HUDEP-2 (cell line): ENCODE results near the gene CCDC33.

Experiments used
- DNase-seq, 76 experiments: peaks; one replicate each; lab custom pipeline; 2025; ENCODE audit not compliant: unreplicated experiment in 76 of 76; lab: John Stamatoyannopoulos, UW

The CCDC33 gene

DNA sequence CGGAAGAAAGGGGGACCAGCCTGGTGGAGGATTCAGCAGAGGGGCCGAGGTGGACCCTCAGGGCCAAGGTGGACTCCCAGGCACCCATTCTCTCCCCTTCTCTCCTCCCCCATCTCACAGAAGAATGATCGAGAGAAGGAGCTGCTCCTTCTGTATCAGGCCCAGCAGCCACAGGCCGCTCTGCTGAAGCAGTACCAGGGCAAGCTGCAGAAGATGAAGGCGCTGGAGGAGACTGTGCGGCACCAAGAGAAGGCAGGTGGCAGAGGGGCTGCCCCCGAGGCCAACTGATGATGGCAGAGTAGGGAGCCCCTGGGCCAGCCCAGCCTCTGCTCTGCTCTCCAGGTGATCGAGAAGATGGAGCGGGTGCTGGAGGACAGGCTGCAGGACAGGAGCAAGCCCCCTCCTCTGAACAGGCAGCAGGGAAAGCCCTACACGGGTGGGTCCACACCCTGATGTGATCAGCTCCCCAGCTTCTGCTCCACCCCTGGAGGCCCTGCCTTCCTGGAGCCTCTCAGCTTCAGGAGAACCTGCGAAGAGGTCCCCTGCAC, 94.8 kb downstream of the CCDC33 start:
- no peak for DNase-seq

DNA sequence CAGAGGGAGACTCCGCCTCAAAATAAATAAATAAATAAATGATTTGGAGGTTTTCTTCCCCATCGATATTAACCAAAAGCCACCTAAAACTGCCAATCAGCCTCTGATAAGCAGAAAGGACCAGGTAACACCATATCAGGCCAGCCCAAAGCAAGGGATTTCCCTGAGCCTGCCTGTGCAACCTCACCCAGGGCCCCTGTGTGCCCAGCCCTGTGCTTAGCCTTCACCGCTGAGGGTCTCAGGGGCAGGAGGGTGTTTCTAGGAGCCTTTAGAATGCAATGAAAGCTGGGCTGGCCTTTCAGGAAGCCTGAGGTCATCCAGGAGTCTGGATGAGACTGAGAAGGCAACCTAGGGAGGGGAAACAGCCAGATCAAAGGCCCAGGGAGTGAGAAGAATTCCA, 95.9 kb downstream of the CCDC33 start:
- no peak for DNase-seq

DNA sequence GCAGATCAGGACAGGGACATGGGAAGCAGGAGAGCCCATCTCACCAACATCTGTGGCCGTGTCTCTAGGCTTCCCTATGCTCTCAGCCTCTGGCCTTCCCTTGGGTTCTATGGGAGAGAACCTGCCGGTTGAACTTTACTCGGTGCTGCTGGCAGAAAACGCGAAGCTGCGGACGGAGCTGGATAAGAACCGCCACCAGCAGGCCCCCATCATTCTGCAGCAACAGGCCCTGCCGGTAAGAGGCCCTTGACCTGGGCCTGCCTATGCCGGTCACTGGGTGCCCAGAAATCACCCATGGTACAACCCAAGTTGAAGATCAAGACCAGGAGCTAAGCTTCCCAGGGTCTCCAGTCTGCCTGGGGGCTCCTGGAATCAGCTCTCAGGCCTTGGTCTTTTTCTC, 96.5 kb downstream of the CCDC33 start:
- DNase-seq = no peak

DNA sequence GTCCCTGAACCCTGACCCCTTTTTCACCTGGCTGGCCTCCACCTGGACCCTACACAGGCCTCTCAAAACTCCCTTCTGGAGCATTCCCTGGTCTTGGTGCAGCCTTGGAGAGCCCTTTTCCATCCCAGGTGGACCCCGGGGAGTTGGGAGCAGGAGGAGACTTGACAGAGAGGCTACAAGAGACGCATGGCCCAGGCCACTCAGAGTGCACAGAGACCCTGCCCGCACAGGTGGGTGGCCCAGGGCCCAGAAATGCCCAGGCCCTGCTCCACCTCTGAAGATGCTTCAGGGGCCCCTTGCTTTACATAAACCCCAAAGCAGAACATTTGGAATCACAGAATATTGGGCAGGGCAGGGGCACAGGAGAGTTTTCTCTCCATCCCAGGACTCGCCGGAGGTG, 97.0 kb downstream of the CCDC33 start:
- DNase-seq = no peak

DNA sequence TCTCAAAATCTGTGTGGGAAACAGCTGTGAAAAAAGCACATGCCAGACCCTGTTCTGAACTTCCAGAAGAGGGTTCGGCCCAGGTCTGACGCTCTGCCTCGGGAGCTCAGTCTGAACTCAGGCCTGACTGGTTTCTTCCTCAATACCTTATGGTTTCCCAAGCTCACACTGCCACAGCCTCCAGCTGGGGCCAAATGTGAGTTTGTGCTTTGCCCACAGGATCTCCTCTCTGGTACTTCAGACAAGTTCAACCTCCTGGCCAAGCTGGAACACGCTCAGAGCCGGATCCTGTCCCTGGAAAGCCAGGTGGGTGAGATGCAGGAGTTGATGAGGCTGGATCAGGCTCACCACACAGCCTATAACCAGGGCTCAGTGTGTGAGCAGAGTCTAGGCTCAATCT, 97.5 kb downstream of the CCDC33 start:
- no peak for DNase-seq

DNA sequence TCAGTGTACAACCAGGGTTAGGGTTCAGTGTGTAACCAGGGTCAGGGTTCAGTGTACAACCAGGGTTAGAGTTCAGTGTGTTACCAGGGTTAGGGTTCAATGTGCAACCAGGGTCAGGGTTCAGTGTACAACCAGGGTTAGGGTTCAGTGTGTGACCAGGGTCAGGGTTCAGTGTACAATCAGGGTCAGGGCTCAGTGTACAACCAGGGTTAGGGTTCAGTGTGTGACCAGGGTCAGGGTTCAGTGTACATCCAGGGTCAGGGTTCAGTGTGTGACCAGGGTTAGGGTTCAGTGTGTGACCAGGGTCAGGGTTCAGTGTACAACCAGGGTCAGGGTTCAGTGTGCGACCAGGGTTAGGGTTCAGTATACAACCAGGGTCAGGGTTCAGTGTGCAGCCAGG, 98.0 kb downstream of the CCDC33 start:
- DNase-seq = no peak

GRCh38 chr15:74335396-74335795, 99.3 kb downstream of the CCDC33 start:
- DNase-seq = no peak

GRCh38 chr15:74336061-74337005, 100.2 kb downstream of the CCDC33 start:
- DNase-seq = no peak

GRCh38 chr15:74337146-74337545, 101.0 kb downstream of the CCDC33 start:
- DNase-seq = no peak

DNA sequence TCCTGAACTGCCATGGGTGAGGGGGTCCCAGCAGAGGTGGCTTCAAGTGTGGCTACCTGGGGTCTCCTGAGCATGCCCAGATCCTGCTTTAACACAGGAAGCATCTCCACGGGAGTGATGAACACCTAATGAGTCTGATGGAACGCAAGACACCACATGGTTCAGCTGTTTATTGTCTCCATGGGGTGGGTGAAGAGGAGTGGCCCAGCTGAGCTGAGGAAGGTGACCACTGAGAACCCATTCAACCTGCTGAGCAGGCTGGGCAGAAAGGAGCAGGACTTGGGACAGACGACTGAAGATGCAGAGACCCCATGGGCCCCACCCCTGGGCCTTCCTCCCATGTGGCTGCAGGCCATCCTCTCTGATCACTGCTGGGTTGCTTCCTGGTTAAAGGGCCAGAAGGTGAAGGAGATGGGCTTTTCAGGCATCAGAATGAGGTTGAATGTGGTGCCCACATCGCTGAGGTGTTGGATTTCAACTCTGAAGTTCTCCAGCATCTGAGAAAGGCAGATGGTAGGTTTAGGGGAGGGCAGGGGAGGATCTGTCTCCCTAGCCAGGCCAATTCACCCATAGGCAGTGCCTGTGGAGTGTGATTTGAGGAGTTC, 101.6 kb downstream of the CCDC33 start:
- DNase-seq = no peak

DNA sequence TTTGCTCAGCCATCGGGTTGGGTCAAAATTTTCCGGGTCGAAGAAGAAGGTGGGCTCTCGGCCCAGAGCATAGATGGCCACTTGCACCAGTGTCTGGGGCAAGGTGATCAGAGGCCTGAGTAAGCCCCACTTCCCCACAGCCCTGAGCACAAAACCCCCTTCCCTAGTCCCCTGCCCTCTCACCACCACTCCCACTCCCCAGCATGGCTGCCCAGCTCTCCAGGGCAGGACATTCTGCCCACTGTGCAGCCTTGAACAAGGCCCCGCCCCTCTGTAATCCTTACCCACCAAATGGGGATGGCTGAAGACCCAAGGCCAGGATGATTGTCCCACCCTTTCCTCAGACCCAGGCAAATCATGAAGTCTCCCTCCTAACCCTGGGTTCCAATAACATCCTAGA, 102.5 kb downstream of the CCDC33 start:
- DNase-seq = no peak

GRCh38 chr15:74339371-74339770, 103.2 kb downstream of the CCDC33 start:
- DNase-seq = no peak

- DNase-seq = no peak
Observed at GRCh38 chr15:74340150-74340549, 104.0 kb downstream of the CCDC33 start.

DNA sequence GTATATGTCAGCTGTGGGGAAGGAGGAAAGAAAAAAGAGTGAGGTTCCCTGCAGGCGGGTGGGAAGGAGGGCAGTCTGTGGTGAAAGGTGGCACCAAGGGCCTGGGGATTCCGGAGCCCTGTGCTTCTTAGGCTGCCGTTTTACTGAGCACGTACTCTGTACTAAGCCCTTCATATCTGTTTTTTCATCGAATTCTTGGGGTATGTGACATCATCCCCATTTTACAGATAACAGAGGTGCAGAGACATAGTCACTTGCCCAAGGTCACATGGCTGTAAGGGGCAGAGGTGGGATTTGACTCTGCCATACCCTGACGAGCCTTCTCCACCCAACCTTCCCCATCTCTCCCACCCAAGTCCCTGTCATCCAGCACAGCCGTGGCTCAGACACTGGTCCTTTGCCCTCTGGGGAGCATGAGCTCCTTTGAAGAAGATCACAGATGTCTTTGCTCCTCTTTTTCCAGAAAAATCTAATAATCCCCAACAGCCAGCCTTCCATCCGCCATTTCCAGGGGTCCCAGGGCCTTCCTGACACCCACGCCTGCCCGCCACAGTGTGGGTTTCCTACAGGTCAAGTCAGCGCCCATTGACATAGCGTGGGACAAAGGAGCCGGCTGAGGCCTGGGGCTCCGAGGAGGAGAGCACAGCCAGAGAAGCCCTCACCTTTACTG, 107.1 kb downstream of the CCDC33 start:
- no peak for DNase-seq

GRCh38 chr15:74343797-74344127, 107.6 kb downstream of the CCDC33 start:
- DNase-seq = no peak

DNA sequence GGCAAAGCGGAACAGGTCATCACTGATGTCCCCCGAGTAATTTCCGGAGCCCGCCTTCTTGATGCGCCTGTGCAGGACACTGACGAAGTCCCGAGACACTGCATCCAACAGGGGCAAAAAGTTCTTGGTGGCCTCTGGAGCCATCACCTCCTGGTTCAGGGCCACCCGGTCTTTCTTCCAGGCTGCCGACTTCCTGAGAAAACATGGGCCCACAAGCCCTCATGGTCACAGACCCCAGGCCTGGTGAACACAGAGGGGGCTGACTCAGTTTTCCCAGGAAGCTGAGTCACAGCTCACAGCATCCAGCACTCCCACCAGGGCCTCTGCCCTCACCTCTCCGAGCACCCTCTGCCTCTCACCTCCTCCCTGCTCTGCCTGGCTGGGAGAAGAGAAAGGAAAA, 108.9 kb downstream of the CCDC33 start:
- DNase-seq = no peak

DNA sequence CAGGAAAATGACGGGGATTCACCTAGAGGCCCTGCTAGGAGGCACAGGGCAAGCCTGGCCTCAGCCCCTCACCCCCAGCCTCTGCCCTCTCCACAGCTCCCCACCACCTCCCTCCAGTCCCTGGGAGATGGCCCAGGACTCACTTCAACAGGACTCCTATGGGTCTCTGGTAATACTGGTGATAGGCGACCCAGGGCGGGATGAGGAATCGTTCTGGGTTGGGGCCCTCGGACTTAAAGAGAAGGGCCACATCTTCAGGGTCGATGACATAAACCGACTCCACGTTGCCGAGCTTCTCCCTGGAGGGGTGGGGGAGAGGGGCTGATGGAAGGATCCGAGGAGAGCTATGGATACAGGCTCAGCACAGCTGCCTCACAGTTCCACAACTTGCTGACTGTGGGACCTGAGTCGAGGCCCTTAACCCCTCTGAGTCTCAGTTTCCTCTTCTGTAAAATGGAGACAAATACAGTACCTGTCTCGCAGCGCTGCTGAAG, 111.7 kb downstream of the CCDC33 start:
- DNase-seq = no peak

GRCh38 chr15:74349241-74349778, 113.2 kb downstream of the CCDC33 start:
- DNase-seq = no peak

DNA sequence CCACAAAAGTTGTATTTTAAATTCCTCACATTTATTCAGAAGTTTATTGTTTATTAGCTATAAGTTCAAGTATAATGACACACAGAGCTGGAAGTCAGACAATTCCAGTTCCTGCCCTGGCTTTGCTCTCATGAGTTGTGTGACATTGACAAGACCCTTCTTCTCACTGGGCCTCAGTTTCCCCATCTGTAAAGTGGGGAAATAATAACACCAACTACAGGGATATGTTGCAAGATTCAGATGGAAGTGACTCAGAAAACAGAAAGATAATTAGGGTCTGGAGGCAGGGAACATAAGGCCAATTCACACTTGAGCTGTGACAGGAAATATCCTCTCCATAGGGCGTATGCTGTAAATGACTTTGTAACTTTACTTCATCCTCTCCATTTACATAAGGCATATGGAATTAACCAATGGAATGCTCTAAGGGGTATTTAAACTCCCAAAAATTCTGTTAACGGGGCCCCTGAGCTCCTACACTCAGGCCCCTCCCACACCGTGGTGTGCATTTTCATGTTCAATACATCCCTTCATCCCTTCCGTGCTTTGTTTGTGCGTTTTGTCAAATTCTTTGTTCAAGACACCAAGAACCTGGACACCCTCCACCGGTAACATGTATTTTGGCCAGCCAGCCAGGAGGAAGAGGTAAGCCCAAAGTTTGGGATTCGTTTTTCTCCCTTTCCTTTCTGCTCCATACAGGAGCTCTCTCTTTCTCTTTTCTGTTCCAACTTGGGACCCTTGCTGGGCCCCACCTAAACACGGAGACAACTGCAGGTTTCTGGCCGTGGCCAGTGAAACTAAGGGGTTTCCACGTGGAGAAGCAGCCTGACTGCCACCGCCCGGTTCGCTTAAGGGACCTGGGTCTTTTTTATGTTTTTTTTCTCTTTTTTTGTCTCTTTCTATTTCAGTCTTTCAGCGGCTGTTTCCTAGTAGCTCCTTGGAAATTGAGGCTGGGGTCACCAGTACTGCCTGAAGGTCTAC, 114.5 kb downstream of the CCDC33 start:
- no peak for DNase-seq

GRCh38 chr15:74351670-74352069, 115.5 kb downstream of the CCDC33 start:
- DNase-seq = no peak
